Colonic mucosa (tissue), 4 donors: ENCODE results near the gene DNAJC3. TPM values are rescaled to one million over a fixed set of nuclear protein-coding genes. Genes with fewer than 3 reads are reported as not detected.

Source experiments
- DNase-seq: peaks from one replicate; pipeline ENCODE4 v3.0.0-alpha.2; 2020
- H3K27ac ChIP-seq: fragments of 200-600 bp; one replicate; pipeline ENCODE4 v1.8.0; 2021
- H3K27me3 ChIP-seq: fragments of 200-600 bp; one replicate; pipeline ENCODE4 v1.8.0; 2021
- H3K36me3 ChIP-seq: fragments of 200-600 bp; one replicate; pipeline ENCODE4 v1.8.0; 2021
- H3K4me1 ChIP-seq: fragments of 200-600 bp; one replicate; pipeline ENCODE4 v1.8.0; 2021; ENCODE audit warnings: mild to moderate bottlenecking
- H3K4me3 ChIP-seq: fragments of 200-600 bp; one replicate; pipeline ENCODE4 v1.8.0; 2021
- H3K9ac ChIP-seq, 2 donors: one replicate each; pipeline ENCODE4 v1.7.0; 2013; ENCODE audit warnings: control low read depth in 2 of 2, low read depth in 2 of 2, low read length in 2 of 2
- H3K9me3 ChIP-seq: fragments of 200-600 bp; one replicate; pipeline ENCODE4 v1.8.0; 2021
- intact Hi-C: fragments of 100-400 bp; cut with DNase I; formaldehyde crosslinking; loops from one replicate; pipeline ENCODE4 v1.14.1; 2022
- total RNA-seq, 2 donors: library from RNA; stranded (reverse); fragmentation: NEBNext Ultra II Directional in 1 of 2; extraction: Animal tissue kit (Norgen Biotek cat#: 25700) in 1 of 2; gene quantifications; one replicate each; pipeline ENCODE4 v1.2.1, GENCODE V29; 2021
- TF ChIP-seq, protein P1 (sequence below): fragments of 200-600 bp; IDR thresholded peaks from one replicate; pipeline ENCODE4 v1.8.0; 2022; ENCODE audit warnings: antibody characterized with exemption, mild to moderate bottlenecking
- donor health status: healthy.
- donor health status: DM: no; HTN: no; CAD: no.
- donor health status: DM: no; HTN: no; CAD: no.

Gene DNAJC3
- total RNA-seq, 2 donors from 2014 or later = 70.6 to 76.8 TPM

GRCh38 chr13:95706356-95706755, 29.4 kb downstream of the DNAJC3 start:
- H3K4me1 ChIP-seq = no peaks in the 10 kb centered on the region
- no peak for DNase-seq
- no peaks in the 10 kb centered on the region for H3K36me3 ChIP-seq
- H3K9ac ChIP-seq = no peak overlapping the region
- TF ChIP-seq, protein P1, sequence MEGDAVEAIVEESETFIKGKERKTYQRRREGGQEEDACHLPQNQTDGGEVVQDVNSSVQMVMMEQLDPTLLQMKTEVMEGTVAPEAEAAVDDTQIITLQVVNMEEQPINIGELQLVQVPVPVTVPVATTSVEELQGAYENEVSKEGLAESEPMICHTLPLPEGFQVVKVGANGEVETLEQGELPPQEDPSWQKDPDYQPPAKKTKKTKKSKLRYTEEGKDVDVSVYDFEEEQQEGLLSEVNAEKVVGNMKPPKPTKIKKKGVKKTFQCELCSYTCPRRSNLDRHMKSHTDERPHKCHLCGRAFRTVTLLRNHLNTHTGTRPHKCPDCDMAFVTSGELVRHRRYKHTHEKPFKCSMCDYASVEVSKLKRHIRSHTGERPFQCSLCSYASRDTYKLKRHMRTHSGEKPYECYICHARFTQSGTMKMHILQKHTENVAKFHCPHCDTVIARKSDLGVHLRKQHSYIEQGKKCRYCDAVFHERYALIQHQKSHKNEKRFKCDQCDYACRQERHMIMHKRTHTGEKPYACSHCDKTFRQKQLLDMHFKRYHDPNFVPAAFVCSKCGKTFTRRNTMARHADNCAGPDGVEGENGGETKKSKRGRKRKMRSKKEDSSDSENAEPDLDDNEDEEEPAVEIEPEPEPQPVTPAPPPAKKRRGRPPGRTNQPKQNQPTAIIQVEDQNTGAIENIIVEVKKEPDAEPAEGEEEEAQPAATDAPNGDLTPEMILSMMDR = no peak
- intact Hi-C loops = no loop called here
- no peak overlapping the region for H3K27ac ChIP-seq
- H3K27me3 ChIP-seq = no peaks in the 10 kb centered on the region
- no peak overlapping the region for H3K4me3 ChIP-seq
- no peaks in the 10 kb centered on the region for H3K9me3 ChIP-seq

DNA sequence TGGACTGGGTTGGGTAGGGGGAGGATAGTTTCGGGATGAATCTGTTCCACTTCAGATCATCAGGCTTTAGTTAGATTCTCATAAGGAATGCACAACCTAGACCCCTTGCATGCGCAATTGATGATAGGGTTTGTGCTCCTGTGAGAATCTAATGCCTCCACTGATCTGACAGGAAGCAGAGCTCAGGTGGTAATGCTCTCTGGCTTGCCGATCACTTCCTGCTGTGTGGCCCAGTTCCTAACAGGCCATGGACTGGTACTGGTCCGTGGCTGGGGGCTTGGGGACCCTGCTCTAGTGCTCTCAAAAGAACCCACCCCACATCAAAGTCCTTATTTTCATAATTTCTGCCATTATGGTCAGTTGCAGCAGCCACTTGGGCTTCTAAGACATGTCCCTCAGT, 30.1 kb downstream of the DNAJC3 start:
- Histone ChIP-seq H3K9ac (no peak overlapping the region), H3K9me3 (no peaks in the 10 kb centered on the region), H3K4me1 (no peaks in the 10 kb centered on the region), H3K36me3 (no peaks in the 10 kb centered on the region), H3K4me3 (no peak overlapping the region), H3K27ac (no peak overlapping the region), H3K27me3 (no peaks in the 10 kb centered on the region)
- TF ChIP-seq, protein P1 = no peak
- intact Hi-C loops = no loop called here
- no peak for DNase-seq

DNA sequence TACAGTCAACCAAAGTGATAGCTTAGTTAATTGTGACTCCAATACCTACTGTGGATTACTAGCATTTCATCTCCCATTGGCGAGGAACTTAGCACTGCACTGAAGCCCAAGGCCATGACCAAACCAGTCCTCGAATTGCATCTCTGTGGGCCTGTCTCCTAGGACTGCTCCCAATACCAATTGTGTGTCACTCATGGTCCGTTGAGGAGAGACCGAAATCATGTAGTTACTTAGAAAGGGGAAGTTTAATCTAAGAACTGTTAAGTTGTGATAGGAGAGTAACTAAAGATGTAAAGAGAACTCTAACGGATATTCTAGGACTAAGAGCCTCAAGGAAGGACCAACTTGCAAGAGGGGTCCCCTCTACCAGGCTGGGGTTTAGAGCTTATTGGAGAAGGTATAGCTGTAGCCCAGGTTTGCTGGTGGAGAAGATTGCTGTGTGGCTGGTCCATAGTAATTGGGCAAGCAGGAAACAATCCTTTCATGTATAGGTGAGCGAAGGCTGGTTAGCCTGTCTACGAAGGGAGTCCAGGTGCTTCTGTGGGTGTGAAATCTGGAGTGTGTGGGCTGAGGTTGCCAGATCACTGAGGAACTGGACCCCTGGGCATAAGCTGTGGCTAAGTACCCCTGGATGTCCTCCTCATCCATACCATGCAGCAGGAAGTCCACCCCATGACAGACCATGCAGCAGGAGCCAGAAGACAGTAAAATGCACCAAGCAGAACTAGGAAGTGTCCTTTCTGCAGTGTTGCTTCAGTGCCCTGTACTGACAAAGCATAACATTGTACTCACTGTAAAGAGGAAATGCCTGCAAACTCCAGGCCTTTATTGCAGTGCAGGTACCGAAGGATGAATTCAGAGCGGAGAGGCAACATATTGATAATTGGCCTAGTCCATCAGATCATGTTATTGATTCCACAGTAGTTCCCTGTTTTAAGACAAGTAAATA, 30.8 kb downstream of the DNAJC3 start:
- Histone ChIP-seq H3K4me3 (no peak overlapping the region), H3K9me3 (no peaks in the 10 kb centered on the region), H3K36me3 (no peaks in the 10 kb centered on the region), H3K4me1 (no peaks in the 10 kb centered on the region), H3K9ac (no peak overlapping the region), H3K27me3 (no peaks in the 10 kb centered on the region), H3K27ac (no peak overlapping the region)
- intact Hi-C loops = no loop called here
- DNase-seq = no peak
- TF ChIP-seq, protein P1 = no peak

- no peaks in the 10 kb centered on the region for H3K27me3 ChIP-seq
- H3K4me1 ChIP-seq = no peaks in the 10 kb centered on the region
- intact Hi-C loops = no loop called here
- no peaks in the 10 kb centered on the region for H3K9me3 ChIP-seq
- no peak overlapping the region for H3K9ac ChIP-seq
- H3K4me3 ChIP-seq = no peak overlapping the region
- no peak overlapping the region for H3K27ac ChIP-seq
- no peaks in the 10 kb centered on the region for H3K36me3 ChIP-seq
- TF ChIP-seq, protein P1 = no peak
- no peak for DNase-seq
These were observed 31.4 kb downstream of the DNAJC3 start for GRCh38 chr13:95708391-95708774.

DNA sequence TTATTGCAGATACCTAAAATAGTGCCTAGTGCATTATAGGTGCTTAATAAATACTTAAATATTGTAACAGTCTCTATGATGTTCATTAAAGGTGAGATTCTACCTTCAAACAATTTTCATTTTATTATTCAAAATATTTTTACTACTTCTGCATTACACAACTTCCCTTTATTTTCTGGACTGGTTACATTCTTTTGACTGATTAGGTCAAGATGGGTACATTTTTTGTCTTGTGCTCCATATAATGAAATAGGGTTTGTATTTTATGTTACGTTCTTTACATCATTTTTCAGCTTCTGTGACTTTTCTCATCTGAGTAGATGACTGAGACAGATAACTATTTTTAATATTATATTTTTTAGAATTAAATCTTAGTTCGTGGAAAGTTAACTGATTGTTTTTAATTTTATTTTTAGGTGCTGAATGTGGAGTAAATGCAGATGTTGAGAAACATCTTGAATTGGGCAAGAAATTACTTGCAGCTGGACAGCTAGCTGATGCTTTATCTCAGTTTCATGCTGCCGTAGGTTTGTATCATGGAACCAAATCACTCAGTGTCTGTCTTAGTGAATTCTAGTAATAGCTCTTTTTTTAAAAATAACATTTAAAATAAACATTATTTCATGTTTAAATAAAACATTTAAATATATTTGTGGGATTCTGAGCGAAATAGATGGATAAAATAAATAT, 32.0 kb downstream of the DNAJC3 start:
- Histone ChIP-seq H3K9ac (no peak overlapping the region), H3K4me1 (no peaks in the 10 kb centered on the region), H3K36me3 (no peaks in the 10 kb centered on the region), H3K9me3 (no peaks in the 10 kb centered on the region), H3K27me3 (no peaks in the 10 kb centered on the region), H3K4me3 (no peak overlapping the region), H3K27ac (no peak overlapping the region)
- intact Hi-C loops = no loop called here
- no peak for DNase-seq
- TF ChIP-seq, protein P1 = no peak
